Parathyroid adenoma (tissue), 2 donors: ENCODE measurements around the gene CHST10.

Experiments
- H2AFZ ChIP-seq: fragments of 300-600 bp; sonication (generic); one replicate; pipeline ENCODE4 v1.7.0; 2017; ENCODE audit warnings: antibody characterized with exemption, mild to moderate bottlenecking
- H3K27ac ChIP-seq: fragments of 300-600 bp; sonication (generic); one replicate; pipeline ENCODE4 v1.7.0; 2017
- H3K27me3 ChIP-seq: fragments of 300-600 bp; sonication (generic); one replicate; pipeline ENCODE4 v1.7.0; 2017; ENCODE audit warnings: low read length; ENCODE audit not compliant: control insufficient read depth, insufficient read depth
- H3K36me3 ChIP-seq: fragments of 300-600 bp; sonication (generic); one replicate; pipeline ENCODE4 v1.7.0; 2017; ENCODE audit warnings: low read length; ENCODE audit not compliant: control insufficient read depth, insufficient read depth
- H3K4me1 ChIP-seq: fragments of 300-600 bp; sonication (generic); one replicate; pipeline ENCODE4 v1.7.0; 2017; ENCODE audit warnings: control low read depth
- H3K4me2 ChIP-seq: fragments of 300-600 bp; sonication (generic); one replicate; pipeline ENCODE4 v1.7.0; 2017; ENCODE audit warnings: low read length
- H3K4me3 ChIP-seq: fragments of 300-600 bp; sonication (generic); one replicate; pipeline ENCODE4 v1.7.0; 2017; ENCODE audit warnings: low read depth, low read length
- H3K79me2 ChIP-seq: fragments of 300-600 bp; sonication (generic); one replicate; pipeline ENCODE4 v1.7.0; 2017; ENCODE audit warnings: control low read depth
- H3K9ac ChIP-seq: fragments of 300-600 bp; sonication (generic); one replicate; pipeline ENCODE4 v1.7.0; 2017; ENCODE audit warnings: mild to moderate bottlenecking
- H3K9me3 ChIP-seq: fragments of 300-600 bp; sonication (generic); one replicate; pipeline ENCODE4 v1.7.0; 2017; ENCODE audit warnings: low read length; ENCODE audit not compliant: control insufficient read depth
- CTCF ChIP-seq: fragments of 300-600 bp; sonication (generic); IDR thresholded peaks from one replicate; pipeline ENCODE4 v1.7.0; 2017; ENCODE audit warnings: antibody characterized with exemption, mild to moderate bottlenecking
- donor health status: primary hyperparathyroidism.

CHST10 gene

GRCh38 chr2:100401268-100401667, 16.2 kb downstream of the CHST10 start:
- Histone ChIP-seq H3K9me3 (no peaks in the 10 kb centered on the region), H3K9ac (no peak overlapping the region), H2AFZ (no peak overlapping the region), H3K27me3 (no peaks in the 10 kb centered on the region), H3K79me2 (no peaks in the 10 kb centered on the region), H3K36me3 (no peaks in the 10 kb centered on the region), H3K4me2 (no peak overlapping the region), H3K27ac (no peak overlapping the region), H3K4me3 (no peak overlapping the region), H3K4me1 (no peaks in the 10 kb centered on the region)
- TF ChIP-seq CTCF: no peak

GRCh38 chr2:100399714-100400113, 17.8 kb downstream of the CHST10 start:
- H3K9ac ChIP-seq: no peak overlapping the region
- H3K36me3 ChIP-seq: no peaks in the 10 kb centered on the region
- no peak for TF ChIP-seq CTCF
- no peaks in the 10 kb centered on the region for H3K27me3 ChIP-seq
- H2AFZ ChIP-seq: no peak overlapping the region
- no peak overlapping the region for H3K4me3 ChIP-seq
- H3K27ac ChIP-seq: no peak overlapping the region
- H3K9me3 ChIP-seq: no peaks in the 10 kb centered on the region
- no peak overlapping the region for H3K4me2 ChIP-seq
- no peaks in the 10 kb centered on the region for H3K79me2 ChIP-seq
- no peaks in the 10 kb centered on the region for H3K4me1 ChIP-seq

GRCh38 chr2:100397976-100398375, 19.5 kb downstream of the CHST10 start:
- no peaks in the 10 kb centered on the region for H3K27me3 ChIP-seq
- no peak overlapping the region for H3K4me3 ChIP-seq
- no peak overlapping the region for H3K27ac ChIP-seq
- H2AFZ ChIP-seq: no peak overlapping the region
- H3K36me3 ChIP-seq: no peaks in the 10 kb centered on the region
- peaks cover 7% of the 10 kb centered on the region for H3K4me1 ChIP-seq
- H3K9ac ChIP-seq: no peak overlapping the region
- TF ChIP-seq CTCF: no peak
- H3K79me2 ChIP-seq: no peaks in the 10 kb centered on the region
- no peak overlapping the region for H3K4me2 ChIP-seq
- H3K9me3 ChIP-seq: no peaks in the 10 kb centered on the region

GRCh38 chr2:100397118-100397860, 20.2 kb downstream of the CHST10 start:
- no peak for TF ChIP-seq CTCF
- Histone ChIP-seq H3K4me2 (no peak overlapping the region), H3K27ac (no peak overlapping the region), H3K36me3 (no peaks in the 10 kb centered on the region), H3K4me3 (no peak overlapping the region), H3K79me2 (no peaks in the 10 kb centered on the region), H2AFZ (no peak overlapping the region), H3K27me3 (no peaks in the 10 kb centered on the region), H3K9ac (no peak overlapping the region), H3K9me3 (no peaks in the 10 kb centered on the region), H3K4me1 (peaks cover 7% of the 10 kb centered on the region)

- no peak for TF ChIP-seq CTCF
- H3K4me2 ChIP-seq: no peak overlapping the region
- no peaks in the 10 kb centered on the region for H3K9me3 ChIP-seq
- no peak overlapping the region for H2AFZ ChIP-seq
- no peaks in the 10 kb centered on the region for H3K36me3 ChIP-seq
- no peak overlapping the region for H3K9ac ChIP-seq
- no peak overlapping the region for H3K27ac ChIP-seq
- peaks cover 7% of the 10 kb centered on the region for H3K4me1 ChIP-seq
- no peak overlapping the region for H3K4me3 ChIP-seq
- H3K27me3 ChIP-seq: no peaks in the 10 kb centered on the region
- H3K79me2 ChIP-seq: no peaks in the 10 kb centered on the region
These were observed 21.0 kb downstream of the CHST10 start for GRCh38 chr2:100396483-100396882.
